ENCODE results near the gene ACTA2.

ACTA2 gene

GRCh38 chr10:88918191-88918905 is 34.2 kb downstream of the ACTA2 start:
- DNase-seq: no peak

DNA sequence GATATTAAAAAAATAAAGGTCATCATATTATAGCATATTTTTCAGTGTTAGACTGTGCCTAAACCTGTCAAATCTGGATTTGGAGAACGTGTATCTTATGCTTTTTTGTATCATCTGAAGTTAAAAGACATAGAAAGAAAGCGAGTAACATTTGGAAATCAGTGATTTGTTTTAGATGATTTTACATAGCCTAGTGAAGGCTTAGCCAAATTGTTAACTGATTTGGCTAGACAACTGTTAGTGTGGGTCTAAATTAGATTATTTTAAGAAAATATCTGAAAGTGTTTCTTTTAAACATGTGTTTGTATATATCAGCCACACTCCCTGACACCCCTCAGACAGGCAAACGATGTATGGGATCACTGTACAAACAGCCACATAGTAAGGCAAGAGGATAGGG is 35.6 kb downstream of the ACTA2 start:
- DNase-seq: no peak

GRCh38 chr10:88916231-88916630 is 36.3 kb downstream of the ACTA2 start:
- no peak for DNase-seq

- no peak for DNase-seq
These were observed 36.8 kb downstream of the ACTA2 start for GRCh38 chr10:88915781-88916180.

GRCh38 chr10:88913788-88914187 is 38.8 kb downstream of the ACTA2 start:
- DNase-seq: no peak

GRCh38 chr10:88913127-88913526 is 39.4 kb downstream of the ACTA2 start:
- no peak for DNase-seq

DNA sequence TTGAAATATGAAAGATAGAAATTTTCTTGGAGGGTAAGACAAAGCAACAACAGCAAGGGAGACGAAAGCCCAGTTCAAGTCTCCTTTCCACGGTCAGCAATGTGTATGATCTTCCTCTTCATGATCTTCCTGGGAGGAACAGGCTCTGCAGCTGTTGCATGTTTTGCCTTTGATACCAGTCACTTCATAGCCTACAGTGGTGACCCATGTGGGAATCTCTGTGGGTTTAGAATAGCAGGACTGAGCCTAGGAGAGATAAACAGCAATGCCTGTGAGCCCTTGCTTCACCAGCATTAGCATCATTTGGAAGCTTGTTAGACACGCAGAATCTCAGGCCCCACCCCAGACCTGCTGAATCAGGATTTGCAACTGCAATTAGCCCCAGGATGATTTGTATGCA is 40.7 kb downstream of the ACTA2 start:
- no peak for DNase-seq

DNA sequence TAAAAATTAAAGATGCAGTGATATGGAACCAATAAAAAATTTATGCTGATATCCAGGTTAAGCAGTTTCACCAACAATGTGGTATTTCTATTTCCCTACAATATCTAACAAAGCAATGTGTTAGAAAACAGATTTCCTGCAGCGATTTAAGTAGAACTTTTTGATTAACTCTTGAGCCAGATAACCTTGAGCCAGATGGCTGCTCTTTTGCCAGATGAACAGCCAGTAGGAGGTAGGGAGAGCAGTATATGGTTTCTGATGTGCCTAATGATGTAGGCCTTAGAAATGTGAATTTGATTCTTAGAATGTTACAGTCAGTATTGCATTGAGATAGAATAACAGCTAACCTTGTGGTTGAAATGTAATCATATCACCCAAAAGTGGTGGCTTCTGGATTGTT is 41.5 kb downstream of the ACTA2 start:
- no peak for DNase-seq

- DNase-seq: no peak
These were observed 44.4 kb downstream of the ACTA2 start for GRCh38 chr10:88908194-88908593.

DNA sequence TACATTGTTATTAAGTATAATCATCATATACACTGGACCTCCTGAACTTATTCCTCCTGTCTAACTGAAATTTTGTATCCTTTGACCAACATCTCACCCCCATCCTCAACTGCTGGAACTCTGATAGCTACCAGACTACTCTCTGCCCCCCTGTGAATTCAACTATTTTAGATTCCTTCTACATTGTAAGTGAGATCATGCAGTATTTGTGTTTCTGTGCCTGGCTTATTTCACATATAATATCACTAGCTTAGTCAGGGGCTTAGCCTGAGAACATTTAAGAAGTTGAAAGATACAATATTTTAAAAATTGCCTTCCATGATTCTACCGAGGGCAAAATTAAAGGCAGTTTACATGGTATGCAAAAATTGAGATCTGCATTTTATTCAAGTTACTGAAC is 45.7 kb downstream of the ACTA2 start:
- no peak for DNase-seq

GRCh38 chr10:88903715-88904114 is 48.9 kb downstream of the ACTA2 start:
- DNase-seq: no peak

DNA sequence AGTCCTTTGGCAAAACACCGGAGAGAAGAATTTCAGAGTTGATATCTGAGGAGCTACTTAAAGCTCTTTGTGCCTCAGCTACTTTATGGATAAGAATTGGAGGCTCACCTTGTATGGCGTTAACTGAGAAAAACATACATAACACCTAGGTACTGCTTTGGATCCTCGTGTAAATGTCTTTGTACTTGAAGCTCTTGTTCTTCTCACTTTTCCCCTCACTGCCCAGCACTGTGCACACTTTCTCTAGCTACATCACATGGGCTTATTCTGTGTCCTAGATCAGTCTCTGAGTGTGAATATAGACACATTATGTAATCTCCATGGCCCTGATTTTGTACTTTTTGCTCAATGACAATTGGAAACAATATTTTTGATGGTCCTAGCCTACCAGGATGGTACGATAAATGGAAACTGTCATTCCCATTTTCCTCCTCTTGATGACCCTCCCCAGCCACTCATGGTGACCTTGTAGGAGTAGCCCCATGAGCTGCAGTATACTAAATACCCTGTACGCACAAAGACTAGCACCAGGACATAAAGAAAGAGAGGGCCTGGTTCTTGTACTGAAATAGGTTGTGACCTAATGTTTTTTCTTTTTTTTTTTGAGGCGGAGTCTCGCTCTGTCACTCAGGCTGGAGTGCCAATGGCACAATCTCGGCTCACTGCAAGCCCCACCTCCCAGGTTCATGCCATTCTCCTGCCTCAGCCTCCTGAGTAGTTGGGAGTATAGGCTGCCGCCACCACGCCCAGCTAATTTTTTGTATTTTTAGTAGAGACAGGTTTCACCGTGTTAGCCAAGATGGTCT is 50.4 kb downstream of the ACTA2 start:
- DNase-seq: no peak

DNA sequence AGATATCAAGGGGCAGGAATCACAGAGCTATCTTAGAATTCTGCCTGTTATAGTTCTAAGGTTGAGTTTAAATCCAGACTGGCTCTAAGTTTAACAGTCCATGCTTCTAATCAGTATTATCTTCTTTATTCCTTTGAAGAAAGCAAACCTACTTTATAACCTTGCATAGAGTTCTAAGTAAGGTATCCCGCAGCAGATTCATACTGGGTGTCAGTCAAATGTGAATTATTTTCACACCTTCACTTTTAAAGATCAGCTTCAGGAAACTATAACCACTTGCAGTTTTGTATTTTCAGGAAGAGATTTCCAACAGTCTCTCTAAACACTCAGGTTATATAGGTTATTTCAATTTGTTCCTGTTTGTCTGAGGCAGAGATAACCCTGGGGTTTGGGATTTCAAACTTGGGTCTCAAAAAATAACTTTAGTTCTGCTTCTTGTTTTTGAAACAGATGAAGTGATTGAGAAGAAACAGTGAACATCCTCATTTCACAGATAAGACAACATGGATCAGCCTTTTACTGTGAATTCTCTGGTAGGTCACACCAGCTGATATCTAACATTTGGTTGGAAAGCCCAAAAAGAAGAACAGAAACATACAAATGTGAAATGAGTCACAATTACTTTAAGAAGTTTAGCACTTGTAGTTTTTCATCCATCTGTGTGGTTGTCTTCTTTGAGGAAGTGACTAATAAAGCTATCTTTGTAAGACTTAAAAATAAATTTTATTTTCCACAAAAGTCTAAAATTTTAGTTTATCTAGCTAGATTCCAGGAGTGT is 51.2 kb downstream of the ACTA2 start:
- DNase-seq: no peak

GRCh38 chr10:88899886-88900285 is 52.7 kb downstream of the ACTA2 start:
- no peak for DNase-seq

DNA sequence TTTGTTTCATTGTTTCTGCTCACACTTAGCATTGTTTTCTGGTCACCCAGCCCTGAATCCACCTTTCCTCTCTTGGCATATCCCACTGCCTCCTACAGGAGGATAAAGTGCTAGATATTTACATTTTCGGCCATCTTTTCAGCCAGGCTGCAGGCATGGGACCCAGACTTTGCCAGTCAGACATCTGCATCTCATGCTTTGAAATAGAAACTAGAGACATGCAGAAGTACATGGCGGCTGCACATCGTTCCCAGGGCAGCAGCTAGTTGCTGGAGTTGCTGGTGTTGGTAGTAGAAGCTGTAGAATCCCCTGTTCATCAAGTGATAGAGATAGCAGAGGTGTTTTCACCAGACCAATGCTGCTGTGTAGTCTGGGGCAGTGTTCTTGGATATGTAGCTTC is 53.8 kb downstream of the ACTA2 start:
- no peak for DNase-seq

- DNase-seq: peak; percentile 36
These were observed 55.3 kb downstream of the ACTA2 start for GRCh38 chr10:88896994-88897853.

GRCh38 chr10:88896372-88896993 is 56.1 kb downstream of the ACTA2 start:
- no peak for DNase-seq

- peak; percentile 16 for DNase-seq
These were observed 57.3 kb downstream of the ACTA2 start for GRCh38 chr10:88895250-88895649.

DNA sequence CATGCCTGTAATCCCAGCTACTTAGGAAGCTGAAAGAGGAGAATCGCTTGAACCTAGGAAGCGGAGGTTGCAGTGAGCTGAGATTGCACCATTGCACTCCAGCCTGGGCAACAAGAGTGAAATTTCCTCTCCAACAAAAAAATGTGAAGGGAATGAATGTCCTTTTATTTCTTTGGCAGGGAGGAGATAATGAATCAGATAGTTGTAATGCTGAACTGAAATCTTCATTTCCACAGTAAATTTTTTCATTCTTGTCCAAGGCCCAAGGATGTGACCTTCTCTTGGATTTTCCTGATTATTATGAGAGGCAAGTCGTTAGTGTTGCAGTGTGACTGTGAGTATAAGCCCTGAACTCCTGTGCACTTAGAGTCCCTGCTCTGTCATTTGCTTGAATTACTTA is 59.0 kb downstream of the ACTA2 start:
- DNase-seq: no peak

DNA sequence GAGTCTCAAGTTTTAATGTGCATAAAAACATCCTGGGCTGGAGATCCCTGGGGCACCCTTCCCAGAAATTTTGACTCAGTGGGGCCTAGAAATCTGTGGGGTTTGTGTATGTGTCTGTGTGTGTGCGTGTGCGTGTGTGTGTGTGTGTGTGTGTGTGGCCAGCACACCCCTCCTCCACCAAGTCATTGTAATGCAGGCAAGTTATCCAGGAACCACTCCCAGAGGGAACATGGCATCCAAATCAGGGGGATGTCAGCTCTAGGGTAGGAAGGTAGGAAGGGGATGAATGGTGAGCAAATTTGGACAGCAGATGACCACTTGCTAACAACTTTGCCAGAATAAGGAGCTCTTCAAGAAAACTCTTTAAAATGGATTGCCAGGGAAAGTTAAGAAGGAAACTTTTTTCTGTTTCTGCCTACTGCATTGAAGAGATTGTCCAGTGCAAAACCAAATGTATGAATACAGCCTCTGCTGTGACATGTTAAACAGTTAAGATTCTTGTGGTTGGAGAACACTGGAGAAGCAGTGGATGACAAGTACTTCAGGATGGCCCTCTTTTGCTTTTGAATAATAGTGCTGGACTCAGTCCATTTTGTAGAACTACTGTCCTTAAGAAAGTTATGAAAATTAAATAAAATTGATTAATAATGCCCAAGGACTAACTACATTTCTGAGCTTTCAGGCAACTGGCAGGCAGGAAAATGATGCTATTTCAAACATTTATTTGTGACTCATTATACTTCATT is 60.2 kb downstream of the ACTA2 start:
- no peak for DNase-seq

DNA sequence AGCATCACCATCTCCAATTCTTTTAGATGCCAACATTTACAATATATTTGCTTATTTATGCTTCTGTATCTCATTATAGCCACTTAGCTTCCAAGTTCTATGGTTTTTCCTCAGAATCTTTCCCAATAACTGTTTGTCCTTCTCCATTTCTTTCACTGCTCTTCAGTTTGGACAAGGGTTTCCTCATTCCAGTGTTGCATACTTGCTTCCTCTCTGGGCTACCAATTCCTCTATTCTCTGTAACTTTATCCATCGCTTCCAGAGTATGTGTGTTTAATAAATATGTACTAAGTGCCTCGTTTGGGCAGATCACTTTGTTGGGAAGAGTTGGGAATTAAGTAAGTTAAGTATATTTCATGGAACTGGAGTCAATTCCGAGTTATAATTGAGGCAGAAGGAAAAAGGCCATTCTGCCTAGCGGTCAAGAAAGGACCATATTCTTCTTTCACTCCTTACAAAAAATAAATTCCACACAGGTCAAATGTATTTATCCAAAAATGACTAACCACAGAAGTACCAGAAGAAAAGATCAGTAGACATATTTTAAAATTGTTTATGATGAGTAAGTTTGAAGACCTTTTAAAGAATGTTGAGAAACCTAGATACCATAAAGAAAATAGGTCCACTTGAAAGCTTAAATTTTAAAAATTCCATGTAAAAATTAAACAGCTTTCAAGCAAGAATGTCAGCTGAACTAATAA is 61.7 kb downstream of the ACTA2 start:
- no peak for DNase-seq

All from hematopoietic multipotent progenitor cell treated with erythropoietin and hydrocortisone succinate and interleukin-3 and kit ligand, for 6 days (in vitro differentiated cells).